M059J (cell line): Measurements from ENCODE around the gene ABCA12. TPM values are rescaled to one million over a fixed set of nuclear protein-coding genes. Genes with fewer than 3 reads are reported as not detected.

ENCODE experiments used
- DNase-seq: peaks from one replicate; pipeline ENCODE4 v3.0.0-alpha.2; 2012; ENCODE audit warnings: low read depth
- total RNA-seq: library from RNA; depleted of rRNA; stranded (reverse); fragments of >200 nt; shearing (Covaris generic); gene quantifications from 2 replicates; pipeline ENCODE4 v1.2.3, GENCODE V29; 2014

ABCA12 gene
- total RNA-seq, 1 experiment from 2014 or later = 0.07 TPM

GRCh38 chr2:215120401-215120800, 18.0 kb downstream of the ABCA12 start:
- DNase-seq = no peak

- DNase-seq = no peak
Observed at GRCh38 chr2:215119847-215120246, 18.6 kb downstream of the ABCA12 start.

- DNase-seq = no peak
Observed at GRCh38 chr2:215110918-215111317, 27.5 kb downstream of the ABCA12 start.

DNA sequence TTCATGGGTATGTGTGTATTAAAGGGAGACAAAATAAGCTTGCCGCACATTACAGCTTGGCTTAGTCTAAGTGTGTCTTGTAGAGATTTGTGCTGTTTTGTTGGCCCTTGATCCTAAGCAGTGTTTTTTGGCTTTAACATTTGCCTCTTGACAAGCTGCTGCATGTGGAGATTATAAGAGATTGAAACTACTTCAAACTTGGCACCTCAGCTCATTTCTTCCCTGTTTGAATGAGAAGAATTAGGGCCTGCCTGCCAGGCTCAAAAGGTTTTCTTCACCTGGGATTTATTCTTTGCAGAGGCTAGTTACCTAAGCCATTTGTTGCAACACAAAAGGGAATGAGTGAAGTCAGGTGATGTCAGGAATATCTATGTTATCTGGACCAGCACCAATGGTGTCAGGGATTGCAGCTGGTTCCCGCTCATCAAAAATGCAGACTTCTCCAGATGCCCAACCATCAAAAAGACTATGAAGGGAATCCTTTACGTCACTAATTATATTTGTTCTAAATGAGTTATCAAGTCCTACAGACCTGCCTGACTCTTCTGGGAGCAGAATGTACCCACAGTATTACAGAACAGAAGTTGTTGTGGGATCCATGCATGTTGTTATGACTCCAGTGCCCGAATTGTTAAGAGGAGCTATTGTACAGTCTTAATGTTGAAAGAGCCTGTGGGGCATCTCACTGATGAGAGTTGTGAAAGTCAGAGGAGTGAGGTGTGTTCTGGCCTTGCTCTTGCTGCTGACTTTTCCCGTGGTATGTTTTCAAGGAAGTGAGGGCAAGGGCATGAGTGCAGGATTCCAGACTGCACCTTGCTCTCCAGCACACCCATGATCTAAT, 31.0 kb downstream of the ABCA12 start:
- DNase-seq = no peak

GRCh38 chr2:215105607-215106354, 32.6 kb downstream of the ABCA12 start:
- DNase-seq = peak; percentile 87

DNA sequence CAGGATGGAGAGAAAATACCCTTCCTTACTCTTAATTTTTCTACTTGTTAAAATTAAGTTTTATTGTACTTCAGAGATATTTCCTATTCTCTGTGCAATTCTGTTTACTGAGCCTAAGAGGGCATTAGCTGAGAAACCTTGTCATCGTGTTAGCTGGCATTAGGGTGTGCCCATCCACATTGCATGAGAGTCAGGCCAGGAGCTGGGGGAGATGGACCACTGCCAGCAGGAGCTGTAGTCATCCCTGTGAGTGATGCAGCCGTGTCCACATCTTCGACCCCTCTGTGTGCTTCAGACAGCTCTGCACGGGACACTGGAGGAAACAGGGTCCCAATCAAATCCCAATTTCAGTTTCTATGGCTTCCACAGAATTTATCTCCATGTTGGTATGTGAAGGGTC, 34.2 kb downstream of the ABCA12 start:
- DNase-seq = peak; percentile 81

DNA sequence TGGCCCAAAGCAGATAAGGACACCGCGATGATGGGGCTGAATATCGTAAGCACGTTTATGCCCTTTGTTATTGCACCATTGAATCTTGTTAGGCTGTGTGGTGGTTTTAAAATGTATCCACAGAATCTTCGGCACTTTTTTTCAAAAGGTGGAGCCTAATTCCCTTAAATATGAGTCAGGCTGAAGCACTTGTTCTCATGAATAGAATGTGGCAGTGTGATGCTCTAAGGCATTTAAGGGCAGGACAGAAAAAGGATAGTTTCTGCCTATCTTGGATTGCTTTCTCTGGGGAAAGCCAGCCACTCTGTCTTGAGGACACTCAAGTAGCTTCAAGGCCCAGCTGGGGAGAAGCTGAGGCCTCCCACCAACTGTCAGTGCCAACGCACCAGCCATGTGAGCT, 39.6 kb downstream of the ABCA12 start:
- no peak for DNase-seq

- DNase-seq = no peak
Observed at GRCh38 chr2:215084080-215084479, 54.3 kb downstream of the ABCA12 start.

- DNase-seq = no peak
Observed at GRCh38 chr2:215083146-215083545, 55.3 kb downstream of the ABCA12 start.

GRCh38 chr2:215082446-215082845, 56.0 kb downstream of the ABCA12 start:
- no peak for DNase-seq

DNA sequence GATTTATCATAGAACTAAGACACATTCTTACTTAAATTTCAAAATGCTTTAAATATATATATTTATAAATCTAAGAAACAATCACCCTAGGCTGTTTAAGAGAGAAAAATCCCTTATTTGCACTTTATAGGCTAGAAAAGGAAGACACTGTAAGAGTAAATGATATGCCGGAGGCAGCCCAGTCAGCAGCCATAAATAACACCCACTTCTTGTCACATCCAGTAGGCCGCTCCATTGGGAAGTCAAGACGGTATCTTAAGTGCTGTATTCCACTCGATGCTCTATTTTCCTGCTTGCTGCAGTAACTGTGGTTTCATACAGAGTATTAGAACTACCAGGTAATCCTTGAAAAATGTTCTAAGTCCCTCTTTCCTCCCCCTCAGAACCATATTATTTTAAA, 57.9 kb downstream of the ABCA12 start:
- DNase-seq = no peak

DNA sequence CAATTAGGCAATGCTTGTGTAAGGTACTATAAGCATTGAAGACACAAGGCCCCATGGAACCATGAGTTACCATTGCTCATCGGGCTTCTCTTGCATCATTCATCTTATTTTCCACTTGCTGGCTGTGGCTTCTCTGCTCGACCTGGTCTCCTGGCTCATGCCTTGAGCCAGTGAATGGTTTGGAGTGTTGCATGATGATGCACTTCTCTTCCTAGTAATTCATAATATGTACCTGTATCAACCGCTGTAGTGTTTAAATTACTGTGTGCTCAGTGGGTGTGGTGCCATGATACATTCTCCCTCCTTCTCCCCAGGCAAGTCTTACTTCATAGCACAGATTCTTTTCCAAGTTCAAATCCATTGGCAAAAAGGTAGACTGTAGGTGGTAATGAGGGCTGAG, 66.8 kb downstream of the ABCA12 start:
- DNase-seq = peak; percentile 2

GRCh38 chr2:215068399-215068798, 70.0 kb downstream of the ABCA12 start:
- DNase-seq = no peak

DNA sequence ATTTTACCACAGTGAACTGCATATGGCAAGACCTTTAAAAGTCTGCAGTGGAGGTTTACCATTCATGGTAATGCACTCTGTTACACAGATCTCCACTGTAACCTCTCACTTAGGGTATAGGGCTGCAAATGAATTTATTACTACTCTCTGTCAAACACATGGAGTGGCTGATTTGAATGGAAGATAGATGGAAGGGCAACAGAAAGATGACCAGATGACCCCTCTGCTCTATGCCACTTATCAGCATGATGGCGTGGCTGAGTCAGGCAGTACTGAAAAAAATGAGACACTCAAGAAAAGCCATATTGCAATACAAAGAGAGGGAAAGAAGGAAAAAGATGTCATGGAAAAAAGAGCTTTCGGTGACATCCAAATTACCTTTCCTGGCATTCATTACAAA, 72.3 kb downstream of the ABCA12 start:
- no peak for DNase-seq

DNA sequence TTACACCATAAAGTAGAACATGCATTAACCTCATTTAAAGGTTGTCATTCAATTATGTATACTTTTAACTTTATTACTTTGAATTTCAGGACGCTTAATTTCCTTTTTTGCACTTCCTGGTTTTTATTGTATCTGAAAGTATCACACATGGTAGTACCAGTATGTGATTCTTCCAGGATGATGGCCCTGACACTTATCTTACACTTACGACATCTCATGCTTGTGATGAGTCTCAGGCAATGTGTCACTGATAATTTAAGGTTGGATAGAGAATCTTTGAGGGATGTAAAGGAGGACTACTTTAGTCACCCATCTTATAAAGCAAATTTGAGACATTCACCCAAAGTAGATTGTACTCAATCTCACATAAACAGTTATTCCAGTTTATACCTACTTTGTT, 74.9 kb downstream of the ABCA12 start:
- DNase-seq = no peak

- DNase-seq = peak; percentile 2
Observed at GRCh38 chr2:215060861-215061536, 77.4 kb downstream of the ABCA12 start.

DNA sequence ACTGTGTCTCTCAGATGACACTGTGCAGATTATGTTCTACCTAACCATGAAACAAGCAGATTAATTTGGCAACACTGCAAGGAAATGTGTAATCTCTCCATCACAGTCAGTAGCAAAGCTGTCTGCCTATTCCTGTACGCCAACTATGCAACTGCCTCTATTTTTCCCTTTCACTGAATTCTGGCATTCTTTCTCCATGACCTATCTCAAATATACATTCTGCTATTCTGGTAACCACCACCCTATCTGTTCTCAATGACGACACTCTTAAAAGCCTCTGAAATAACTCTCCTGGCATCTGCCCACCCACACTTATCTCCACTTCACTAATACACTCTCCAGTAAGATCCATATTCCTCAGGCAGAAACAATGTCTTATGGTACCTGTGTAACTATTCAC, 78.7 kb downstream of the ABCA12 start:
- no peak for DNase-seq

DNA sequence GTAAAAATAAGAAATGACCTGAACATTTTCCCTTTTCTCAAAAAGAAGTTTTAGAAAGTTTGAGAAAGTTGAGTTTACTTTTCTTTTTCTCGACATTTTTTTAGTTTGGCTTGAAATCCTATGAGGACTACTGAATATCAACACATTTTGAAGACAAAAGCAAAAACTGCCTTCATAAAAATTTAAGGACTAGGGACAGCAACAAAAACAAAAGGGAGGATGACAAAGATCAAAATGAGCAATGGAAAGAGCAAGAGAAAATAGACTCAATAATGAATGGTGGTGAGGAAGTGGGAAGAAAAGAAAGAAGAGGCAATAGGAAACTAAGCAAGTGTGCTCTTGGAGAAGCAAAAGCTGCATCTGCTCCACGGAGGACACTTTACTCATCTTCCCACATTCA, 82.5 kb downstream of the ABCA12 start:
- DNase-seq = no peak

GRCh38 chr2:215052810-215053209, 85.6 kb downstream of the ABCA12 start:
- DNase-seq = no peak

DNA sequence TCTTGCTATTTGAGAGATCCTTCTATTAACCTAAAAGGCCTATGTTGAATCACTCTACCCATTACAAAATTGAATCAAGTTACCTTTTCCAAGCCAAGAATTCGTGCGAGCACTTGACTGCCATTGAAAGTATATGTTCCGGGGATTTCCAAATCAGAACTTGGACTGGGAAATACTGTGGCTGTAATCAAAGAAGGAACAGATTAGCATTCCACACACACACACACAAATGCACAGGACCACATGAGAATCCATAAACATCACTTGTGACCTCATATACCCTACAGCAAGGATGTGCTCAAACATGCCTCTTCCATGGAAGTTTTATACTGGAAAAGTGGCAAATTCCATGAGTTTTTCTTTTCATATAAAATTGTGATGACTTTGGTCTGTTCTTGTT, 86.0 kb downstream of the ABCA12 start:
- no peak for DNase-seq

DNA sequence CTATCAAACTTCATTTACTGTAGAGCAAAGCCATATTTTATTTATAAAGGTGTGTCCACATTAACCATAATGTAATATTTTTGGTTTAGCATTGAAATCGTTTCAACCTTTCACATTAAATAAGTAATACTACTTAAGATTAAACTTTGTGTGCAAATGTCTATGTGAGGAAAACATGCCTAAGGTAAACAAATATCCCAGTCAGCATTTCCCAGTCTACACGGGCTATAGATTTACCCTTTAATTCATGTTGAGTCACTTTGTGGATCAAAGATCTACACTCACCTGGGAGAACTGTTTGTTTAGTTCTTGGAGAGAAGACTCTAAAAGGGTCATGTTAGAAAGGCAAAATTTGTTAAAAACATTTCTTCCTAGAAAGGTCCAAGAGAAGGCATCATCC, 89.1 kb downstream of the ABCA12 start:
- DNase-seq = no peak

GRCh38 chr2:215038421-215038820, 100.0 kb downstream of the ABCA12 start:
- peak; percentile 6 for DNase-seq

GRCh38 chr2:215036314-215036713, 102.1 kb downstream of the ABCA12 start:
- DNase-seq = no peak
